ENCODE measurements around the gene ZNF823. TPM values are rescaled to one million over a fixed set of nuclear protein-coding genes. Genes with fewer than 3 reads are reported as not detected.

ZNF823 gene
- total RNA-seq, 6 experiments from 2014 or later = 3.4 to 4.7 (median 4.1) TPM

DNA sequence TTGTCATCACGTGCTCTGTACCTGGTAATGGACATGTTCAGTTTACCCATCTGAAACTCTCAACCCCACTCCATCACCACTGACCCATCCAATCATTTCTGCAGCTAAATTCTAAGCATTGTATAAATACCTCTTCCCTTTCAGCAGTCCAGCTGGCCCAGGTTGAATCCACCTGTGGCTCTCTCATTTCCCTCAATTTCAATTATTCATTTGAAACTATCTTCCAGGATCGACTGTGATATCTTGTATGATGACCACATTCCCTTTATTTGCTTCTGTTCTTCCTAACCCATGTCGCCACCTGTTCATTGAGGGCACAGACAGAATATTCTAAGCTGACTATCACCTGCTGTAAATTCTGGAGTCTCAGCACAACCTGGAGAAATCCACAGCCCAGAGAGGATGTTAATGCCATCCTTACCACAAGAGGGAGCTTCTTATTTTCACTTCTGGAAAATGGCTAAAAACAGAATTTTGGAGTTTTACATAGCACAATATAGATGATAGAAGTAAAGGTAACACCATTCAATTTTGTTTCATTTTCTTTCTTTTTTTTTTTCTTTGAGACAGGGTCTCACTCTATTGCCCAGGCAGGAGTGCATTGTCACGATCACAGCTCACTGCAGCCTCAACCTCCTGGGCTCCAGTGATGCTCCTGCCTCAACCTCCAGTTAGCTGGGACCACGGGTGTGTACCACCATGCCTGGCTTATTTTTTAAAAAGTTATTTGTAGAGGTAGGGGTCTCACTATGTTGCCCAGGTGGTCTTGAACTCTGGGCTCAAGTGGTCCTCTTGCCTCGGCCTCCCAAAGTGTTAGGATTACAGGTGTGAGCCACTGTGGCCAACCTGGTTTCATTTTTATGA is 38.6 kb downstream of the ZNF823 start:
- Mint-ChIP-seq H3K27ac (no peak overlapping the region), H3K36me3 (ENCODE audit: low read depth) (no peaks in the 10 kb centered on the region), H3K4me1 (ENCODE audit: low read depth) (peaks cover 5% of the 10 kb centered on the region; the same call in 1 of the 2 replicates), H3K4me3 (no peak overlapping the region), H3K9me3 (no peaks in the 10 kb centered on the region), H3K27me3 (ENCODE audit: insufficient read depth) (peaks cover 2% of the 10 kb centered on the region)
- peak; percentile 41 for DNase-seq
- TF ChIP-seq, protein P1, sequence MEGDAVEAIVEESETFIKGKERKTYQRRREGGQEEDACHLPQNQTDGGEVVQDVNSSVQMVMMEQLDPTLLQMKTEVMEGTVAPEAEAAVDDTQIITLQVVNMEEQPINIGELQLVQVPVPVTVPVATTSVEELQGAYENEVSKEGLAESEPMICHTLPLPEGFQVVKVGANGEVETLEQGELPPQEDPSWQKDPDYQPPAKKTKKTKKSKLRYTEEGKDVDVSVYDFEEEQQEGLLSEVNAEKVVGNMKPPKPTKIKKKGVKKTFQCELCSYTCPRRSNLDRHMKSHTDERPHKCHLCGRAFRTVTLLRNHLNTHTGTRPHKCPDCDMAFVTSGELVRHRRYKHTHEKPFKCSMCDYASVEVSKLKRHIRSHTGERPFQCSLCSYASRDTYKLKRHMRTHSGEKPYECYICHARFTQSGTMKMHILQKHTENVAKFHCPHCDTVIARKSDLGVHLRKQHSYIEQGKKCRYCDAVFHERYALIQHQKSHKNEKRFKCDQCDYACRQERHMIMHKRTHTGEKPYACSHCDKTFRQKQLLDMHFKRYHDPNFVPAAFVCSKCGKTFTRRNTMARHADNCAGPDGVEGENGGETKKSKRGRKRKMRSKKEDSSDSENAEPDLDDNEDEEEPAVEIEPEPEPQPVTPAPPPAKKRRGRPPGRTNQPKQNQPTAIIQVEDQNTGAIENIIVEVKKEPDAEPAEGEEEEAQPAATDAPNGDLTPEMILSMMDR (IDR thresholded peaks at IDR 0.05) = peak; percentile 89

DNA sequence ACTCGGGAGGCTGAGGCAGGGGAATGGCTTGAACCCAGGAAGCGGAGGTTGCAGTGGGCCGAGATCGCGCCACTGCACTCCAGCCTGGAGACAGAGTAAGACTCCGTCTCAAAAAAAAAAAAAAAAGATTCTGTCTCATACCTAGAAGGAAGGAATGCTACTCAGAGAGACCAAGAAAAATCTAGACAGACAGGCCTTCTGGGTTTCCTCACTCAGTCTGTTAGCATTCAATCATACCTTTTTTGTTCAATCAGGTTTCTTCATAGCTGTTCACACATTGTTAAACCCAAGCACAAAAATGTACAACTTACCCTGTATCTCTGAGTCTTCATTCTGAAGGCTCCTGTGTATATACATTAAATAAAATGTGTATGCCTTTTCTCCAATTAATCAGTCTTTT is 40.5 kb downstream of the ZNF823 start:
- H3K4me3 Mint-ChIP-seq = no peak overlapping the region
- no peaks in the 10 kb centered on the region for H3K9me3 Mint-ChIP-seq
- H3K27ac Mint-ChIP-seq = no peak overlapping the region
- H3K4me1 Mint-ChIP-seq (ENCODE audit: low read depth) = peaks cover 13% of the 10 kb centered on the region
- TF ChIP-seq, protein P1 (IDR thresholded peaks at IDR 0.05) = no peak
- peaks cover 2% of the 10 kb centered on the region for H3K27me3 Mint-ChIP-seq (ENCODE audit: insufficient read depth)
- DNase-seq = no peak
- no peaks in the 10 kb centered on the region for H3K36me3 Mint-ChIP-seq (ENCODE audit: low read depth)

DNA sequence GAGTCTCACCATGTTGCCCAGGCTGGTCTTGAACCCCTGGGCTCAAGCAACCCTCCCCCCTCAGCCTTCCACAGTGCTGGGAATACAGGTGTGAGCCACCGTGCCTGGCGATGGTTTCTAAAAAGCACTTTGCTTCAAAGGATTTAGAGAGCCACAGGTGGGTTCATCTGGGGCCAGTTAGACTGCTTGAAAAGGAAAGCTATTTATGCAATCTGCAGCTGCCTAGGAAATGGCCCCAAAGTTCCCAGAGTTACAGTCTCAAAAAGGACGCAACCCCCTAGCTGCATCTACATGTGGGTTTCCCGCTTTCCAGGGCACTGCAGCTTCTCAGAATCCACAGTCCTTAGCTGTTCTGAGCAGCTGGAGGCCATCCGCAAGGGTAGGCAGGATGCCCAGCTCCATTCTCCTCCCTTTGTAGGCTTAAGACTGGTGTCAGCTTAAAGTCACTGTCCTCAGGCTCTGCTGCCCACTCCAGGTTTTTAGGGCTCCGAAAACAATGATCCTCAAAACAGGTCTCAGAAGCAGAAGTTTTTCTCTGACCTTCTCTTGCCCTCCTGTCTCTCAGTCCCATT is 41.4 kb downstream of the ZNF823 start:
- Mint-ChIP-seq H3K36me3 (ENCODE audit: low read depth) (no peaks in the 10 kb centered on the region), H3K27ac (no peak overlapping the region), H3K9me3 (0 out of 2 replicates have a peak, but pooled peaks cover 4% of the 10 kb centered on the region), H3K4me1 (ENCODE audit: low read depth) (peaks cover 13% of the 10 kb centered on the region), H3K4me3 (no peak overlapping the region), H3K27me3 (ENCODE audit: insufficient read depth) (peaks cover 1% of the 10 kb centered on the region)
- DNase-seq = no peak
- TF ChIP-seq, protein P1 (IDR thresholded peaks at IDR 0.05) = no peak

DNA sequence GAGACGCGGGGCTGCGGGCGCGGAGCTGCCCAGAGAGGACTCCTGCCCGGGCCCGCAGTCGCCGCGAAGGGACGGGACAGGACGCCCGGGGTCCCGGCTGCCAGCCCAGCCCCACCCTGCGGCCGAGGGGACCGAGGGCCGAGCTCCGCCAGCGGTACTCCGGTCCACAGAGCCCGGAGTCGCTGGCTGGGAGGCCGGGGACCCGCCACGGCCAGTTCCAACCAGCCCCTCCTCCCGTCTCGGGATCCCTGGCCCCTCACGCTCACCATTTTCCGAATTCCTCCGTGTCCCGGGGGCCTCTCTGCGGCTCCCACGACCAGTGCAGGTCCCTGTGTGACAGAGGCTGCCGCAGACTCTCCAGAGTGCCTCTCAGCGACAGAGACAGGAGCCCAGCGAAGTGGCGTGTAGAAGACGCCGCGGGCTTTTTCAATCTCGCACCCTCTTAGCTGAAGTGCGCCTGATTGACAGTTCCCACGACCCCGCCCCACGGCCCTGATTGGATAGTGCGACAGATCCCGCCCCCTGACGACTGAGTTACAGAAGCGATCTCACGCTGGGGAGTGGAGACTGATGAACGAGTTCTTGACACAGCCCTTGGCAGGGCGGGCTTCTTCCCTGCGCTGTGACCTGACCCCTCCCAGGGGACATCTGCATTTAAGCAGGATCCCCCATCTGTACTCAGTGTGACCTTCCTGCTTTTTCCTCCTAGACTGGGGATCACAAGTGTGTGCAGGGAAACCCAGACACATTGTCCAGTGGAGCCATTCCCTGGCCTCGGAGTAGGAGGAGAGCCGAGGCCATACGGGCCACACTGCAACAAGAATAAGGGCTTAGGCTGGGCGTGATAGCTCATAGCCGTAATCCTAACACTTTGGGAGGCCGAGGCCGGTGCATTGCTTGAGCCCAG is 44.0 kb downstream of the ZNF823 start:
- peaks cover 10% of the 10 kb centered on the region; the same call in 1 of the 2 replicates for H3K36me3 Mint-ChIP-seq (ENCODE audit: low read depth)
- peaks cover 8% of the 10 kb centered on the region for H3K4me1 Mint-ChIP-seq (ENCODE audit: low read depth)
- peaks cover 1% of the 10 kb centered on the region for H3K27me3 Mint-ChIP-seq (ENCODE audit: insufficient read depth)
- H3K9me3 Mint-ChIP-seq = peaks cover 5% of the 10 kb centered on the region
- TF ChIP-seq, protein P1 (IDR thresholded peaks at IDR 0.05) = no peak
- peak; percentile 86 for DNase-seq
- peak overlapping the region; percentile 99 for H3K4me3 Mint-ChIP-seq
- H3K27ac Mint-ChIP-seq = peak overlapping the region; percentile 91
